ENCODE data around the gene SEPTIN10.
A peak's percentile ranks its signal among the peaks of the same experiment; 100 is the strongest.
"Not testable (repeated sequence)": the region's sequence is repeated elsewhere in the genome, so short reads cannot be mapped to it uniquely, and the experiment has no call there.

The SEPTIN10 gene

GRCh38 chr2:109630441-109631430, 17.0 kb upstream of the SEPTIN10 start:
- no peak overlapping the region for H3K4me3 ChIP-seq (ENCODE audit: low read length)
- no peaks in the 10 kb centered on the region for H3K36me3 ChIP-seq (ENCODE audit: control insufficient read depth, insufficient read depth, low read length)
- H3K9me3 ChIP-seq (ENCODE audit: control insufficient read depth, low read length) = no peaks in the 10 kb centered on the region
- no peak overlapping the region for H3K9ac ChIP-seq (ENCODE audit: low read length)
- no peaks in the 10 kb centered on the region for H3K4me1 ChIP-seq (ENCODE audit: control insufficient read depth, insufficient read depth, low read length)
- no peaks in the 10 kb centered on the region for H3K27me3 ChIP-seq (ENCODE audit: control insufficient read depth, insufficient read depth, low read length)

DNA sequence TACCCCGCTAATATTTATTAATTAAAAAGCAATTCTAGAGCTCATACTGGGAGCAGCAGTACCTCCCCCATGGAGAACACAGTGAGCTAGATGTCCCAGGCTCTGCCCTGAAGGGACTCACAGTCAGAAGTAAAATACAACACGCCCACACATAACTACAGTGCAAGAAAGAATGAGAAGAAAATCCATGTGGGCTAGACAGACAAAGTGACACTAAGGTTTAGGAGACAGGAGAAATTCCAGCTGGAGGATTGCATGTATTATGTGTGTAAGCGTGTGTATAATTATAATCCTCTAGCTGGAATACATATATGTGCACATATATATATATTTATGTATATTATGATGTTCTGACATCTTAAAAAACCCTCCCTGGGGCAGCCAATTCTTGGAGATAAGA, 16.1 kb upstream of the SEPTIN10 start:
- H3K36me3 ChIP-seq (ENCODE audit: control insufficient read depth, insufficient read depth, low read length) = no peaks in the 10 kb centered on the region
- no peak overlapping the region for H3K4me3 ChIP-seq (ENCODE audit: low read length)
- no peaks in the 10 kb centered on the region for H3K4me1 ChIP-seq (ENCODE audit: control insufficient read depth, insufficient read depth, low read length)
- H3K9me3 ChIP-seq (ENCODE audit: control insufficient read depth, low read length) = no peaks in the 10 kb centered on the region
- no peaks in the 10 kb centered on the region for H3K27me3 ChIP-seq (ENCODE audit: control insufficient read depth, insufficient read depth, low read length)
- no peak overlapping the region for H3K9ac ChIP-seq (ENCODE audit: low read length)

DNA sequence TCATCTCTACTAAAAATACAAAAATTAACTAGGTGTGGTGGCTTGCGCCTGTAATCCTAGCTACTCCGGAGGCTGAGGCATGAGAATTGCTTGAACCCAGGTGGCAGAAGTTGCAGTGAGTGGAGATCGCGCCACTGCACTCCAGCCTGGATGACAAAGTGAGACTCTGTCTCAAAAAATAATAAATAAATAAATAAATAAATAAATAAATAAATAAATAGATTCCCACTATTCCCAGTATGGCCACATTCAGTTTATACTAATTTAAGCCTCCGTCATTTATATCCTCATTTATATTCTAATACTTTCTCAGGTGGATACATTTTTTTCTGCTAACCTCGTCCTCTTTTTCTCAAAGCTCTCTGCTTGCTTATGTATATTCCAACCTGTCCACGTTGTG, 14.6 kb upstream of the SEPTIN10 start:
- not testable (repeated sequence) for H3K4me1 ChIP-seq (ENCODE audit: control insufficient read depth, insufficient read depth, low read length); H3K36me3 ChIP-seq (ENCODE audit: control insufficient read depth, insufficient read depth, low read length); H3K4me3 ChIP-seq (ENCODE audit: low read length); H3K9me3 ChIP-seq (ENCODE audit: control insufficient read depth, low read length); H3K9ac ChIP-seq (ENCODE audit: low read length); H3K27me3 ChIP-seq (ENCODE audit: control insufficient read depth, insufficient read depth, low read length)

DNA sequence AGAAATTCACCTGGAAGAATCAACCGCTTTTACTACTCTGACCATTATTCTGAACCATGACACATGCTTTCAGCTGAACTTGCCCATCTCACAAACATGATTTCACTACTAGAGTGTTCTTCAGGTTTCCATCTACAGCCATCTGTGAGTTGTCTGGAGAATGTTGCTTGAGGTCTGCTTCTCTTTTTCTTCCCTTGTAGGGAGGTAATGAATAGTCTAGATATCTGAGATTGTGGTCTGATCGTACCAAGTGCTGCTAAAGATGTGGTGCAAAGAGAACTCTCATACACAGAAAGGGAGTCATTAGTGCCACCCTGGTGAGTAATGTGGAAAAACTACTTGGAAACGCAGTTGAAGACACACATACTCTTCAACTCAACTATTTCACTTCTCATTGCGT, 10.6 kb upstream of the SEPTIN10 start:
- H3K9ac ChIP-seq (ENCODE audit: low read length) = no peak overlapping the region
- no peak overlapping the region for H3K4me3 ChIP-seq (ENCODE audit: low read length)
- no peaks in the 10 kb centered on the region for H3K36me3 ChIP-seq (ENCODE audit: control insufficient read depth, insufficient read depth, low read length)
- no peaks in the 10 kb centered on the region for H3K27me3 ChIP-seq (ENCODE audit: control insufficient read depth, insufficient read depth, low read length)
- no peaks in the 10 kb centered on the region for H3K9me3 ChIP-seq (ENCODE audit: control insufficient read depth, low read length)
- no peaks in the 10 kb centered on the region for H3K4me1 ChIP-seq (ENCODE audit: control insufficient read depth, insufficient read depth, low read length)

DNA sequence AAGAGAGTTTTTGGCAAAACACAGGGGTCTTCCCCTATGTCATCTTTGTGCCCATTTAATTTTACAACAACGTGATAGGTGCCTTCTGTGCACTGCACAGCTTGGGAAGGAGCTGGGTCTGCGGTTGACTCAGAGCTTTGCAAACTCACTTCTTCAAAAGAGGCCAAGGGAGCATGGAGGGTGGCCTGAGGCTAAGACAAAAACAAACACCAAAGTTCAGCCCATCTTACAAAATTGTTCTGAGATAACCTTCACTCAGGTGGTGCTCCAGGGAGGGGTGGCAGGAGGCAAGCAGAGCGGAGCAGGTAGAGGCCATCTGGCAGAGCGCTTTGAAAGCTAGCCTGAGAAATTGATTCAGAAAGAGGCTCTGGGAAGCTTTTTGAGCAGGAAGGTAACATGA, 10.2 kb upstream of the SEPTIN10 start:
- no peaks in the 10 kb centered on the region for H3K9me3 ChIP-seq (ENCODE audit: control insufficient read depth, low read length)
- no peaks in the 10 kb centered on the region for H3K27me3 ChIP-seq (ENCODE audit: control insufficient read depth, insufficient read depth, low read length)
- no peak overlapping the region for H3K4me3 ChIP-seq (ENCODE audit: low read length)
- H3K4me1 ChIP-seq (ENCODE audit: control insufficient read depth, insufficient read depth, low read length) = no peaks in the 10 kb centered on the region
- H3K36me3 ChIP-seq (ENCODE audit: control insufficient read depth, insufficient read depth, low read length) = no peaks in the 10 kb centered on the region
- H3K9ac ChIP-seq (ENCODE audit: low read length) = no peak overlapping the region

DNA sequence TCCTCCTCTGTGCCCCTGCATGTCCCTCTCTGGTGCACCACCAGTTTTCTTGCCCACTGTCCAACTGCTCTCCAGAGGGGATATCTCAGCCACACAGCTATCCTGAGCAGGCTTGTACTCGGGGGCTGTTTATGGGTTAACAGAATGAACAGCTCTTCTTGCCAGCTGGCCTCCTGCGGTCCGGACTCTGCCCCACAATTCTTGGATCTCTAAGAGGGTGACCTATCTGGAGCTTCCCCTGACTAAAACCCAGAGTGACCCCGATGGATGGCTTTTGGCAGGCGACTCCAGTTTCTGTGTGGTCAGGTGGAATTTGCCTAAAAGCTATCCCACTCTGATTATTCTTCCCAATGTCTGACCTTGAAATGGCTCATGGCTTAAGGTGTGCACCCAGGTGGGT, 9.5 kb upstream of the SEPTIN10 start:
- Histone ChIP-seq H3K4me3 (ENCODE audit: low read length) (no peak overlapping the region), H3K9me3 (ENCODE audit: control insufficient read depth, low read length) (no peaks in the 10 kb centered on the region), H3K27me3 (ENCODE audit: control insufficient read depth, insufficient read depth, low read length) (no peaks in the 10 kb centered on the region), H3K36me3 (ENCODE audit: control insufficient read depth, insufficient read depth, low read length) (no peaks in the 10 kb centered on the region), H3K4me1 (ENCODE audit: control insufficient read depth, insufficient read depth, low read length) (no peaks in the 10 kb centered on the region), H3K9ac (ENCODE audit: low read length) (no peak overlapping the region)

DNA sequence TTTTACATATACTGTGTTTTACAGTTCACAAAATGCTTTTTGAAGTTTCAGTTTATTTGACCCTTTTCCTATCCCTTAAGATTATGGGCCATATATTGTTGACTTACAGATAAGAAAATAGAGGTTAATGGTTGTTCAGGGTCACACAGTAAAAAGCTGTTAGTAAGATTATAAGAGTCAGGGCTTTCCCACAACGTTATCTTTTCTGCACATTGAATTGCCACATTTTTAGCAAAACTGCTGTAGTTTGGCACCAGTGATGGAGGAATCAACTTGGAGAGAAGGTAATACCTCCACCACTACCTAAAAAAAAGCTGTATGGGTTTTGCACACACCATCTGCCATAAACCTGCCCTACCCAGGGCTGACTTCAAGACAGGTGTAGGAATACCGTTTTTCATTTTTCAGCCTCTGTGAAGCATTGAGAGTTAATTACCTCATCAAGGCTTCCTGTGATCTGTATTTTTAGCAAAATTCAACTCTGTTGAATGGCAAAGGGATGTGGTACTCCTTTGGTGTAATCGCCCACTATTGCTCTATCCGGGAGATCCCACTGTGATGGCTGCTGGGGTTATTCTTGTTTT, 5.4 kb upstream of the SEPTIN10 start:
- no peaks in the 10 kb centered on the region for H3K36me3 ChIP-seq (ENCODE audit: control insufficient read depth, insufficient read depth, low read length)
- no peaks in the 10 kb centered on the region for H3K27me3 ChIP-seq (ENCODE audit: control insufficient read depth, insufficient read depth, low read length)
- H3K9me3 ChIP-seq (ENCODE audit: control insufficient read depth, low read length) = no peaks in the 10 kb centered on the region
- H3K4me3 ChIP-seq (ENCODE audit: low read length) = no peak overlapping the region
- H3K4me1 ChIP-seq (ENCODE audit: control insufficient read depth, insufficient read depth, low read length) = peaks cover 8% of the 10 kb centered on the region
- no peak overlapping the region for H3K9ac ChIP-seq (ENCODE audit: low read length)

DNA sequence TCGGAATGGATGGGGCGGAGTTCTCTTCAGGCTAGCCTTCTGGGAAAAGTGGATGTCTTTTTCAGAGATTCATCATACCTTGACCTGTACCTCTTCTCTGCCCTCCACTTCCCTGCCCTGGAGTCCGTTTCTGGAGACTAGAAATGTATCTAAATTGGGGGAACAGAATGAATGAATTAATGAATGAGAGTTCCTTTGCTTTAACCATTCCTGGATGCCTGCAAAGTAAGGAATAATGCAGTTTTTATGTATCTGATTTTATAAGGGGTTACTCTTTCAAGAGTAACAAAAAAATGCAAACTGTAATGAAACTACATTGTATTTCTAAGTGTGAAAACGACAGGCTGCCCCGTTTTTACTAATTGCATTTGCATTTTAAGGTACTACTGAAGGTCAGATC, 2.4 kb upstream of the SEPTIN10 start:
- H3K4me1 ChIP-seq (ENCODE audit: control insufficient read depth, insufficient read depth, low read length) = peaks cover 15% of the 10 kb centered on the region
- peak overlapping the region; percentile 55 for H3K4me3 ChIP-seq (ENCODE audit: low read length)
- H3K9ac ChIP-seq (ENCODE audit: low read length) = no peak overlapping the region
- H3K27me3 ChIP-seq (ENCODE audit: control insufficient read depth, insufficient read depth, low read length) = no peaks in the 10 kb centered on the region
- no peaks in the 10 kb centered on the region for H3K36me3 ChIP-seq (ENCODE audit: control insufficient read depth, insufficient read depth, low read length)
- H3K9me3 ChIP-seq (ENCODE audit: control insufficient read depth, low read length) = no peaks in the 10 kb centered on the region

DNA sequence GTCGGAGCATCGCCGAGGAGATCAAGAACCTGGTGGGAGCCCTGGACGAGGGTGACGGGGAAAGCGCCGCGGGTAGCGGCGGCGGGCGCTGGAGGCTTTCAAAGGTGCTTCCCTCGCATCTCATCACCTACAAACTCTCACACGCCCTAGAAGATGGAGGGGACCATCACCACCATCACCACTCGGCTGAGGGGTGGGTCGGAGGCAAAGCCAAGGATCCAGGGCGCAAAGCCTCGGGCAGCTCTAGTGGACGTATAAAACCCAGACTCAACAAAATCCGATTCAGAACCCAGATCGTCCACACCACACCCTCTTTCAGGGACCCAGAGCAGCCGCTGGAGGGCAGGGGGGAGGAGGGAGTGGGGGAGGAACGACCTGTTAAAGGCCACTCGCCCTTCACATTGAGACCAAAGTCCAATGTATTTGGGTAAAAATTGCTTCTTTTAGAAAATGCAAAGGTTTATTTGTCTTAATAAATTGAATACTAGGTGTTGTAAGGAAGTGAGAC, 1.9 kb upstream of the SEPTIN10 start:
- Histone ChIP-seq H3K9ac (ENCODE audit: low read length) (peak overlapping the region; percentile 74), H3K4me3 (ENCODE audit: low read length) (peak overlapping the region; percentile 55), H3K27me3 (ENCODE audit: control insufficient read depth, insufficient read depth, low read length) (no peaks in the 10 kb centered on the region), H3K9me3 (ENCODE audit: control insufficient read depth, low read length) (no peaks in the 10 kb centered on the region), H3K36me3 (ENCODE audit: control insufficient read depth, insufficient read depth, low read length) (no peaks in the 10 kb centered on the region), H3K4me1 (ENCODE audit: control insufficient read depth, insufficient read depth, low read length) (peaks cover 15% of the 10 kb centered on the region)

DNA sequence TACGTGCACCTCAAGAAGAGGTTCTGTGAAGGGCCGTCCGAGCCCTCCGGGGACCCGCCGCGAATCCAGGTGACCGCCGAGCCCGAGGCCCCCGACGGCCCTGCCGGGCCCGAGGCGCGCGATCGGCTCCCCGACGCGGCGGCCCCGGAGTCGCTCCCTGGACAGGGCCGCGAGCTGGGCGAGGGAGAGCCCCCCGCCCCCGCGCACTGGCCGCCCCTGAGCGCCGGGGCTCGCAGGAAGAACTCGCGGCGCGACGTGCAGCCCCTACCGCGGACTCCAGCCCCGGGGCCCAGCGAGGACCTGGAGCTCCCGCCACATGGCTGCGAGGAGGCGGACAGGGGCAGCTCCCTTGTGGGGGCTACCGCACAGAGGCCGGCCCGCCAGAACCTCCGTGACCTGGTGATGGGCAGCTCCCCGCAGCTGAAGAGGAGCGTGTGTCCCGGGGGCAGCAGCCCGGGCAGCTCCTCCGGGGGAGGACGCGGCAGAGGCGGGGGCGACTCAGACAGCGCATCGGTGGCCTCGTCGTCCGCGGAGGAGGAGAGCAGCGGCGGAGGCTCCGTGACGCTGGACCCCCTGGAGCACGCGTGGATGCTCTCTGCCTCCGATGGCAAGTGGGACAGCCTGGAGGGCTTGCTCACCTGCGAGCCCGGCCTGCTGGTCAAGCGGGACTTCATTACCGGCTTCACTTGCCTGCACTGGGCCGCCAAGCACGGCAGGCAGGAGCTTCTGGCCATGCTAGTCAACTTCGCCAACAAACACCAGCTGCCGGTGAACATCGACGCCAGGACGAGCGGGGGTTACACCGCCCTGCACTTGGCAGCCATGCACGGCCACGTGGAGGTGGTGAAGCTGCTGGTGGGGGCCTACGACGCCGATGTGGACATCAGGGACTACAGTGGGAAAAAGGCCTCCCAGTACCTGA, 1.2 kb upstream of the SEPTIN10 start:
- peak overlapping the region; percentile 55 for H3K4me3 ChIP-seq (ENCODE audit: low read length)
- H3K4me1 ChIP-seq (ENCODE audit: control insufficient read depth, insufficient read depth, low read length) = peaks cover 15% of the 10 kb centered on the region
- peak overlapping the region; percentile 74 for H3K9ac ChIP-seq (ENCODE audit: low read length)
- no peaks in the 10 kb centered on the region for H3K27me3 ChIP-seq (ENCODE audit: control insufficient read depth, insufficient read depth, low read length)
- no peaks in the 10 kb centered on the region for H3K9me3 ChIP-seq (ENCODE audit: control insufficient read depth, low read length)
- H3K36me3 ChIP-seq (ENCODE audit: control insufficient read depth, insufficient read depth, low read length) = no peaks in the 10 kb centered on the region

DNA sequence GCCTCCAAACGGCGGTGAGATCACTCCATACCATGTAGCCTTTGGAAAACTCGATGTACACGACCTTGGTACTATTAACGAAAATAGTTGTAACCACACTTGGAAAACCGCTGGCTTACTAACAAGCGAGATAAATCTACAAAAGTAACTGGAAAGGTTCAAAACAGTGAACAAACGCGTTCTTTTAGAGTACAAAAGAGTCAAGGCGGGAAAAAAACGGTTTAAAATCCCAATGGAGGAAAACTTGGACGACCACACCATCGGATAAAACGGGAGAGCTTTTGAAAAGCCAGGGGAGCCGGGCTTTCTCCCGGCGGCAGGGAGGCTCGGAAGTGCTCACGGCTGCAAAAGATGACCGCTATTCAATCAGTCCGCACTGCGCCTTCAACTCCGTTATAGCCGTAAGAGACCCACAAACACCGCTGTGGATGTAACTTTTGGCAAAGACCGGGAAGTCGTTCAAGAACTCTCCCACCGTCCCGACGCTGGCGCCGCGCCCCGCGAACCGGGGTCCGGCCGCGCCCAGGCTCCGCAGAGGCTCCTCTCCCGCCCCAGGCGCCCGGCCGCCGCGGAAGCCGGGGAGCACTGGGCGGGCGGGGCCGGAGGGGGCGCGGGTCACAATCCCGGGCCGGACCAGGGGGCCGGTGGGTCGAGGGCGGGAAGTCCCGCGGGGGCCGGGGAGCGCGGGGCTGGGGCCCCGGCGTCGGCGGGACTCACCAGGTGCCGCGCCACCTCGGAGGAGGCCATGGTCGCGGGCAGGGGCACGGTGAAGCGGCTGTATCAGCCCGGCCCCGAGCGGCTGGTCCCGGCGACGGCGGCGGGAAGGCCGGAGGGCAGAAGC, 465 bp downstream of the SEPTIN10 start:
- peak overlapping the region; percentile 55 for H3K9ac ChIP-seq (ENCODE audit: low read length)
- H3K9me3 ChIP-seq (ENCODE audit: control insufficient read depth, low read length) = no peaks in the 10 kb centered on the region
- peaks cover 15% of the 10 kb centered on the region for H3K4me1 ChIP-seq (ENCODE audit: control insufficient read depth, insufficient read depth, low read length)
- H3K4me3 ChIP-seq (ENCODE audit: low read length) = peak overlapping the region; percentile 28
- no peaks in the 10 kb centered on the region for H3K36me3 ChIP-seq (ENCODE audit: control insufficient read depth, insufficient read depth, low read length)
- no peaks in the 10 kb centered on the region for H3K27me3 ChIP-seq (ENCODE audit: control insufficient read depth, insufficient read depth, low read length)

All from mucosa of stomach (tissue), 1 donor.